T-helper 2 cell (primary cell): ENCODE measurements around the gene PHC2.
A peak's percentile ranks its signal among the peaks of the same experiment; 100 is the strongest.

Source experiments
- DNase-seq, 5 experiments: peaks; one replicate each; pipeline versions ENCODE4 v3.0.0 to v3.0.0-alpha.2; 2012 to 2022

Gene PHC2

GRCh38 chr1:33446590-33446989, 15.7 kb upstream of the PHC2 start:
- DNase-seq = no peak

- DNase-seq = no peak
Measured at GRCh38 chr1:33445108-33445507, 14.2 kb upstream of the PHC2 start.

- DNase-seq = no peak
Measured at GRCh38 chr1:33443705-33444180, 12.8 kb upstream of the PHC2 start.

- DNase-seq = no peak
Measured at GRCh38 chr1:33443080-33443704, 12.3 kb upstream of the PHC2 start.

GRCh38 chr1:33442141-33442540, 11.2 kb upstream of the PHC2 start:
- DNase-seq = no peak

- no peak for DNase-seq
Measured at GRCh38 chr1:33441088-33441745, 10.3 kb upstream of the PHC2 start.

GRCh38 chr1:33439662-33440061, 8.8 kb upstream of the PHC2 start:
- DNase-seq = no peak

GRCh38 chr1:33438364-33439160, 7.7 kb upstream of the PHC2 start:
- no peak for DNase-seq

GRCh38 chr1:33436557-33437285, 5.8 kb upstream of the PHC2 start:
- no peak for DNase-seq

- DNase-seq = no peak
Measured at GRCh38 chr1:33435096-33435820, 4.4 kb upstream of the PHC2 start.

GRCh38 chr1:33434363-33434750, 3.5 kb upstream of the PHC2 start:
- no peak for DNase-seq

- peak in 1 of 5 experiments; percentile 21 for DNase-seq
Measured at GRCh38 chr1:33433509-33434362, 2.8 kb upstream of the PHC2 start.

GRCh38 chr1:33429856-33430691, 821 bp downstream of the PHC2 start:
- DNase-seq = peak in 2 of 5 experiments; percentile 3 to 21

GRCh38 chr1:33429332-33429731, 1.6 kb downstream of the PHC2 start:
- DNase-seq = no peak

GRCh38 chr1:33428661-33429060, 2.2 kb downstream of the PHC2 start:
- no peak for DNase-seq

- DNase-seq = no peak
Measured at GRCh38 chr1:33426916-33427315, 4.0 kb downstream of the PHC2 start.

GRCh38 chr1:33425900-33426299, 5.0 kb downstream of the PHC2 start:
- DNase-seq = no peak

- DNase-seq = no peak
Measured at GRCh38 chr1:33424610-33425009, 6.3 kb downstream of the PHC2 start.

GRCh38 chr1:33424205-33424604, 6.7 kb downstream of the PHC2 start:
- no peak for DNase-seq
